Subcutaneous abdominal adipose tissue (tissue), 5 donors: ENCODE results near the gene RET.

ENCODE experiments used
- H3K27ac ChIP-seq: one replicate; pipeline ENCODE4 v1.7.0; 2013; ENCODE audit warnings: low read depth, mild to moderate bottlenecking, inconsistent platforms, low read length, moderate library complexity
- H3K27me3 ChIP-seq, 5 donors: one replicate each; pipeline ENCODE4 v1.7.0; 2013; ENCODE audit warnings: low read length in 5 of 5, inconsistent platforms in 1 of 5; ENCODE audit not compliant: control insufficient read depth in 5 of 5, insufficient read depth in 4 of 5
- H3K36me3 ChIP-seq, 5 donors: one replicate each; pipeline ENCODE4 v1.7.0; 2013; ENCODE audit warnings: low read length in 5 of 5; ENCODE audit not compliant: control insufficient read depth in 5 of 5, insufficient read depth in 5 of 5
- H3K4me1 ChIP-seq, 5 donors: one replicate each; pipeline ENCODE4 v1.7.0; 2013; ENCODE audit warnings: low read length in 5 of 5, mild to moderate bottlenecking in 3 of 5, moderate library complexity in 1 of 5; ENCODE audit not compliant: control insufficient read depth in 5 of 5, insufficient read depth in 5 of 5
- H3K4me3 ChIP-seq, 5 donors: one replicate each; pipeline ENCODE4 v1.7.0; 2013; ENCODE audit warnings: low read length in 5 of 5, low read depth in 1 of 5
- H3K9ac ChIP-seq, 5 donors: one replicate each; pipeline ENCODE4 v1.7.0; 2013; ENCODE audit warnings: low read length in 5 of 5, mild to moderate bottlenecking in 4 of 5, moderate library complexity in 3 of 5
- H3K9me3 ChIP-seq, 5 donors: one replicate each; pipeline ENCODE4 v1.7.0; 2013; ENCODE audit warnings: low read length in 5 of 5; ENCODE audit not compliant: control insufficient read depth in 5 of 5
- donor health status: healthy.
- donor health status: healthy.
- donor health status: healthy.
- donor health status: healthy.
- donor health status: healthy.

The RET gene

GRCh38 chr10:43131256-43131655 is 54.4 kb downstream of the RET start:
- Histone ChIP-seq H3K9me3 (no peaks in the 10 kb centered on the region), H3K4me1 (peaks cover 0 to 7% (median 0%) of the 10 kb centered on the region in 5 donors), H3K27ac (no peak overlapping the region), H3K27me3 (peaks cover 0 to 4% (median 0%) of the 10 kb centered on the region in 5 donors), H3K4me3 (no peak overlapping the region), H3K36me3 (no peaks in the 10 kb centered on the region), H3K9ac (no peak overlapping the region)

- H3K4me1 ChIP-seq: peaks cover 0 to 7% (median 0%) of the 10 kb centered on the region in 5 donors
- H3K4me3 ChIP-seq: no peak overlapping the region
- H3K27ac ChIP-seq: no peak overlapping the region
- H3K9me3 ChIP-seq: no peaks in the 10 kb centered on the region
- no peak overlapping the region for H3K9ac ChIP-seq
- H3K36me3 ChIP-seq: no peaks in the 10 kb centered on the region
- H3K27me3 ChIP-seq: peaks cover 0 to 4% (median 0%) of the 10 kb centered on the region in 5 donors
These were observed 55.0 kb downstream of the RET start for GRCh38 chr10:43131906-43132305.

- Histone ChIP-seq H3K27ac (no peak overlapping the region), H3K9ac (no peak overlapping the region), H3K4me1 (peaks cover 0 to 19% (median 9%) of the 10 kb centered on the region in 5 donors), H3K36me3 (no peaks in the 10 kb centered on the region), H3K9me3 (no peaks in the 10 kb centered on the region), H3K4me3 (no peak overlapping the region), H3K27me3 (no peaks in the 10 kb centered on the region)
These were observed 56.3 kb downstream of the RET start for GRCh38 chr10:43132867-43133787.

- H3K27ac ChIP-seq: no peak overlapping the region
- no peaks in the 10 kb centered on the region for H3K36me3 ChIP-seq
- H3K27me3 ChIP-seq: no peaks in the 10 kb centered on the region
- H3K9me3 ChIP-seq: no peaks in the 10 kb centered on the region
- peaks cover 0 to 22% (median 16%) of the 10 kb centered on the region in 5 donors for H3K4me1 ChIP-seq
- H3K4me3 ChIP-seq: no peak overlapping the region
- no peak overlapping the region for H3K9ac ChIP-seq
These were observed 57.4 kb downstream of the RET start for GRCh38 chr10:43134126-43134905.

- Histone ChIP-seq H3K9me3 (no peaks in the 10 kb centered on the region), H3K27me3 (no peaks in the 10 kb centered on the region), H3K36me3 (no peaks in the 10 kb centered on the region), H3K4me3 (no peak overlapping the region), H3K9ac (no peak overlapping the region), H3K4me1 (peaks cover 0 to 29% (median 22%) of the 10 kb centered on the region in 5 donors), H3K27ac (no peak overlapping the region)
These were observed 58.2 kb downstream of the RET start for GRCh38 chr10:43135064-43135463.

- Histone ChIP-seq H3K27ac (no peak overlapping the region), H3K4me3 (no peak overlapping the region), H3K36me3 (no peaks in the 10 kb centered on the region), H3K9me3 (no peaks in the 10 kb centered on the region), H3K4me1 (peaks cover 0 to 30% (median 22%) of the 10 kb centered on the region in 5 donors), H3K9ac (no peak overlapping the region), H3K27me3 (no peaks in the 10 kb centered on the region)
These were observed 58.8 kb downstream of the RET start for GRCh38 chr10:43135656-43136055.

- no peak overlapping the region for H3K9ac ChIP-seq
- H3K9me3 ChIP-seq: no peaks in the 10 kb centered on the region
- no peaks in the 10 kb centered on the region for H3K27me3 ChIP-seq
- no peak overlapping the region for H3K27ac ChIP-seq
- no peaks in the 10 kb centered on the region for H3K36me3 ChIP-seq
- H3K4me1 ChIP-seq: peaks cover 0 to 33% (median 22%) of the 10 kb centered on the region in 5 donors
- no peak overlapping the region for H3K4me3 ChIP-seq
These were observed 59.6 kb downstream of the RET start for GRCh38 chr10:43136432-43136831.

- Histone ChIP-seq H3K4me1 (peaks cover 0 to 33% (median 22%) of the 10 kb centered on the region in 5 donors), H3K27me3 (no peaks in the 10 kb centered on the region), H3K9ac (peak overlapping the region; percentile 19 to 87 (median 80)), H3K27ac (peak overlapping the region; percentile 89), H3K4me3 (peak overlapping the region; percentile 44 to 94 (median 92)), H3K9me3 (no peaks in the 10 kb centered on the region), H3K36me3 (no peaks in the 10 kb centered on the region)
These were observed 60.3 kb downstream of the RET start for GRCh38 chr10:43136995-43137716.

GRCh38 chr10:43137717-43138020 is 60.8 kb downstream of the RET start:
- H3K9ac ChIP-seq: peak overlapping the region; percentile 51 to 87 (median 80)

More at GRCh38 chr10:43137717-43138020, 60.8 kb downstream of the RET start:
- Histone ChIP-seq H3K27ac (peak overlapping the region; percentile 89), H3K4me3 (peak overlapping the region; percentile 82 to 94 (median 92)), H3K36me3 (no peaks in the 10 kb centered on the region), H3K4me1 (peaks cover 0 to 33% (median 22%) of the 10 kb centered on the region in 5 donors), H3K27me3 (no peaks in the 10 kb centered on the region), H3K9me3 (no peaks in the 10 kb centered on the region)
